HG02973 (cell line): ENCODE measurements around the gene CDC20.

ENCODE experiments used
- ATAC-seq: cut with Tn5 transposase; IDR thresholded peaks from one replicate; pipeline ENCODE4 v1.9.1; 2021; ENCODE audit warnings: moderate library complexity; ENCODE audit not compliant: unreplicated experiment

The CDC20 gene

DNA sequence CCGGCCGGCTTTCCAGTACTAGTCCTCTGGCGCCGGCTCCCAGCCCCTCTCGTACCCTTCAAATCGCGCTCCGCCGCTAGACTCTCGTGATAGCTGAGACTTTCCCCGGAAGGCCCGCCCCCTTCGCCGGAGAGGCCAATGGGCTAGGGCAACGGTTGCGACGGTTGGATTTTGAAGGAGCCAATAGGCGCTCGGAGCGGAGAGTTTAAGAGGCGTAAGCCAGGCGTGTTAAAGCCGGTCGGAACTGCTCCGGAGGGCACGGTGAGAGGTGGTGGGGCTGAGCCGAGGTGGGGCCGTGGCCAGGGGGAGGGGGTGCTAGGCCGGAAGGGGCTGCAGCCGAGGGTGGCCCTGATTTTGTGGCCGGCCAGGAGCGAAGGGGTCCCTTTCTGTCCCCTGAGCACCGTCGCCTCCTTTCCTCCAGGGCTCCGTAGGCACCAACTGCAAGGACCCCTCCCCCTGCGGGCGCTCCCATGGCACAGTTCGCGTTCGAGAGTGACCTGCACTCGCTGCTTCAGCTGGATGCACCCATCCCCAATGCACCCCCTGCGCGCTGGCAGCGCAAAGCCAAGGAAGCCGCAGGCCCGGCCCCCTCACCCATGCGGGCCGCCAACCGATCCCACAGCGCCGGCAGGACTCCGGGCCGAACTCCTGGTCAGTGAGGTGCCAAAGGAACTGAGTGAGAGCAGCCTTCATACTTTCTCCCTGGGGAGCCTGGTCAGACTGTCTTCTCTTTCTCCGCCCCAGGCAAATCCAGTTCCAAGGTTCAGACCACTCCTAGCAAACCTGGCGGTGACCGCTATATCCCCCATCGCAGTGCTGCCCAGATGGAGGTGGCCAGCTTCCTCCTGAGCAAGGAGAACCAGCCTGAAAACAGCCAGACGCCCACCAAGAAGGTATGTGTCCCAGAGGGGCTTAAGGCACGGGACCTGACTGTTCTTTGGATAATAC, at the start of gene CDC20:
TSS of gene CDC20 (plus strand) at position 236 of the 948 bp plus-strand sequence. CDS start at position 471, 235 bp downstream.
- ATAC-seq, result peak; percentile 85

DNA sequence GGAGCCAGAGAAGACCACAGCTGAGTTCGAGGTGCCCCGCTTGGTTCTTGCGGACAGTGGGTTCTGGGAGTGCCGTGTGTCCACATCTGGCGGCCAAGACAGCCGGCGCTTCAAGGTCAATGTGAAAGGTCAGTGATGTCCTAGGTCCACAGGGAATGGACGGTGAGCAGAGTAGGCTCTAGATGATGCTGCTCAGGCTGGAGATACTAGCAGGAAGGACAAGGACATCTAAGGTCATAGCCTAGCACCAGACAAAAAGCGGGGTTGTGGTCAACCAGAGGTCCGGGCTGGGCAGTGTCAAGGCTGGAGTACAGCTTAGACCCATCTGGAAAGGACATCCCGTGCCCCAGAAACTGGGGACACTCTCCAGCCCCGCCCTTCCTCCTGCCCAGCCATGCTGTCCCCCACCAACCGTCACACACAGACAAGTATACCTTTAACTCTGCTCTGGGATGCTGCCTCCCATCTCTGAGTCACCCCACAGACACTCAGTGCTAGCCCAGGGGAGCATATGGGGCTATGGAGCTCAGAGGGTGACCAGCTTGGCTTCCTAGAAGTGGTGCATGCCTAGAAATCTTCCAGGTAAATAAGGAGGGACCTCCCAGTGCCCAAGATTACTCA, 49.3 kb upstream of the CDC20 start:
- ATAC-seq, result no peak

DNA sequence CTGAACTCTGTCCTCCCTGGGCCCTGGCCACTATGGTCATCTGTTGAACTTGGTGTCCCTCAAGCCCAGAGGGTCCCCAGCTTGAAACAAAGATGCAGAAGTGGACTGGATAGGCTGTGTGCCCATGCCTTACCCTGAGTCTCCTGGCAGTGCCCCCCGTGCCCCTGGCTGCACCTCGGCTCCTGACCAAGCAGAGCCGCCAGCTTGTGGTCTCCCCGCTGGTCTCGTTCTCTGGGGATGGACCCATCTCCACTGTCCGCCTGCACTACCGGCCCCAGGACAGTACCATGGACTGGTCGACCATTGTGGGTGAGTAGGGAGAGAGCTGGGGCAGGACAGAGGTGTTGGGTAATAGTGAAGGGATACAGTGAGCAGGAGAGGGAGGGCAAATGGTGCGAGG, 47.3 kb upstream of the CDC20 start:
- no peak for ATAC-seq

DNA sequence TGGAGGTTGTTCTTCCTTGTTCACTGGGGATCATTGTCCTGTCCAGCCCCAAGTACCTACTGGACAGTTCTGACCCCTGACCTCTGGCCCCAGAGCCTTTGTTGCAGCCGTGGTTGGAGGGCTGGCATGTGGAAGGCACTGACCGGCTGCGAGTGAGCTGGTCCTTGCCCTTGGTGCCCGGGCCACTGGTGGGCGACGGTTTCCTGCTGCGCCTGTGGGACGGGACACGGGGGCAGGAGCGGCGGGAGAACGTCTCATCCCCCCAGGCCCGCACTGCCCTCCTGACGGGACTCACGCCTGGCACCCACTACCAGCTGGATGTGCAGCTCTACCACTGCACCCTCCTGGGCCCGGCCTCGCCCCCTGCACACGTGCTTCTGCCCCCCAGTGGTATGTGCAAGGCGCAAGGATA, 46.6 kb upstream of the CDC20 start:
- ATAC-seq, result no peak

DNA sequence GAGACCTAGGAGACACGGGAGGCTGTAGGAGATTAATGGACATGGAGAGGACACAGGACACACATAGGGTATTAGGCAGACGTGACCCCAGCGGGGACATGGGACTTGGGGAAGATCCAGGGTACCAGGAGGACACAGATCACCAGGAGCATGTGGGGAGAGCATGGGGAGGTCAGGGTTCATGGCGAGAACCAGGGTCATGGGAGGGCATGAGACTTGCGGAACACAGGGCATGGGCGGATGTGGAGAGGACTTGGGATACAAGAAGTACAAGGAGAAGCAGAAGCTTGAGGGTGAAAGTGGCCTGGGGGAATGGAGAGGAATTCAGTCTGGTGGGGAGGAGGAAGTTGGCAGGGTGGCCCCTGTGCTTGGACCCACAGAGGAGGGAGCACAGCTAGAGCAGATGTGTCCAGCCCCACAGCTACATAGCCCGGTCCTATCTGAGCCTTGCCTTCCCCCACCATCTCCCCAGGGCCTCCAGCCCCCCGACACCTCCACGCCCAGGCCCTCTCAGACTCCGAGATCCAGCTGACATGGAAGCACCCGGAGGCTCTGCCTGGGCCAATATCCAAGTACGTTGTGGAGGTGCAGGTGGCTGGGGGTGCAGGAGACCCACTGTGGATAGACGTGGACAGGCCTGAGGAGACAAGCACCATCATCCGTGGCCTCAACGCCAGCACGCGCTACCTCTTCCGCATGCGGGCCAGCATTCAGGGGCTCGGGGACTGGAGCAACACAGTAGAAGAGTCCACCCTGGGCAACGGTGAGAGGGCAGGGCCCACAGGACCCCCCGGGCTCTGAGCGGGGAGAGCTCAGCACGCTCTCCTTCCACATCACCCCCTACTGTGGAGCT, 45.9 kb upstream of the CDC20 start:
- no peak for ATAC-seq

DNA sequence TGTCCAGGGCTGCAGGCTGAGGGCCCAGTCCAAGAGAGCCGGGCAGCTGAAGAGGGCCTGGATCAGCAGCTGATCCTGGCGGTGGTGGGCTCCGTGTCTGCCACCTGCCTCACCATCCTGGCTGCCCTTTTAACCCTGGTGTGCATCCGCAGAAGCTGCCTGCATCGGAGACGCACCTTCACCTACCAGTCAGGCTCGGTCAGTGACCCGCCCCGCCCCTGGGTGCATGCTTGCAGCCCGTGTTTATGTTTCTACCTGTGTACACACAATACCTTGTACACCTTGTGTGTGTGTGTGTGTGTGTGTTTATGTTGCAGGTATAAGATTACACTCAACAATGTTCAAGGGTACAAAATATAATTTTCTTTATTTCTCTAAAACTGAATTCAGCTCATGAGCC, 45.0 kb upstream of the CDC20 start:
- ATAC-seq, result no peak

DNA sequence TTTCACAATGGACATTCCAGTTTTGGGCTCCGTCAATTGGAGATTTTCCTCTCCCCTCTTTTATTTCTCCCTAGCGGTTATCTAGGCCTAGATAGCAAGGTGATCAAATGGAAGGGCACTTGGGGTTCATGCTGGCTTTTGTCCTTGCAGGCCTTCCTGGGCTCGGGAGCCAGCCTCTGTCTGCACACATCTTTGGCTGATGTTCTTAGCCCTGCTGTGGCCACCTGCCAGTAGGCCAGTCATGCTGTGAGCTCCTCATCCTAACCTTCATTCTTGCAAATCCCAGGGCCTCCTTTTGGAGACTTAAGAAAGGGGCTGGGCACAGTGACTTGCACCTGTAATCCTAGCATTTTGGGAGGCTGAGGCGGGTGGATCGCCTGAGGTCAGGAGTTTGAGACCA, 44.5 kb upstream of the CDC20 start:
- ATAC-seq, result no peak

DNA sequence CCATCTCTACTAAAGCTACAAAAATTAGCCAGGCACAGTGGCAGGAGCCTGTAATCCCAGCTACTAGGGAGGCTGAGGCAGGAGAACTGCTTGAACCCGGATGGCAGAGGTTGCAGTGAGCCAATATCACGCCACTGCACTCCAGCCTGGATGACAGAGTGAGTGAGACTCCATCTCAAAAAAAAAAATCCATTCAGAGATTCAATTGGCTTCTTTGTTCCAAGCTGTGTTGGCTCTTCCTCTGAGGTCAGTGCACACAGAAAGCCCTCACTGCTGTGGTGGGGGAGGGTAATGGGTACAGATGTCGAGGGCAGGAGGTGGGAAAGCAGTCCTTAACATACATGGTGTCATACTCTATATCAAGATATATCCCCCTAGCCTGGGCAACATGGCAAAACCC, 43.3 kb upstream of the CDC20 start:
- ATAC-seq, result no peak

DNA sequence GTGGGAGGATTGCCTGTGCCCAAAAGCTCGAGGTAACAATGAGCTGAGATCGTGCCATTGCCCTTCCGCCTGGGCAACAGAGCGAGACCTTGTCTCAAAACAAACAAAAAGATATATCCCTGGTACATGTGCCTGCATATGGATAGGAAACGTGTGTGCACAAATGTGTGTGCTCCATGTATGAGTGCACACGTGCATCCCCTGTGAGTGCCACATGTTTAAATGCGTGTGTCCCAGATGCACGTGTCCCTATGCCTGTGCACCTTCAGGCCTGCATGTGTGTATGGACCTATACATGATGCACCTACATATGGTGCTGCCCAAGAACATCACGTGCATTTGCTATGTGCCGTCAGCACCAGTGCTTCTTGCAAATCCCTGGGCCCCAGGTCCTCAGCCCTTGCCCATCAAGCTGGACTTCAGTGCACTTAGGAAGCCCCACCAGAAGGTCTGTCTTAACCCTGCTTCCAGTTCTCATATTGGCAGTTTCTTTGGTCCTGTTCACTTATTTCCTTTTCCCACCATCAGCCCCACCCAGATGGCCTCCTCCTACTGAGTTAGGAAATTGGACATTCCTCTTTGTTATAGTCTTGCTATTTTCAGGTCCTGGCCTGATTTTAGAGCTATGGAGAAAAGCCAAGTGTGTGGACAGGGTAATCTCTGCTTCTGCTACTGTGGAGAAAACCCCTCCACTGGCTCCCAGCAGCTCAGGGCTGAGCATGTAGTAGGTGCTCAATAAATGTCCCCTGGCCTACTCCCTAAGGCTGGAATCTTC, 42.6 kb upstream of the CDC20 start:
- ATAC-seq, result no peak

DNA sequence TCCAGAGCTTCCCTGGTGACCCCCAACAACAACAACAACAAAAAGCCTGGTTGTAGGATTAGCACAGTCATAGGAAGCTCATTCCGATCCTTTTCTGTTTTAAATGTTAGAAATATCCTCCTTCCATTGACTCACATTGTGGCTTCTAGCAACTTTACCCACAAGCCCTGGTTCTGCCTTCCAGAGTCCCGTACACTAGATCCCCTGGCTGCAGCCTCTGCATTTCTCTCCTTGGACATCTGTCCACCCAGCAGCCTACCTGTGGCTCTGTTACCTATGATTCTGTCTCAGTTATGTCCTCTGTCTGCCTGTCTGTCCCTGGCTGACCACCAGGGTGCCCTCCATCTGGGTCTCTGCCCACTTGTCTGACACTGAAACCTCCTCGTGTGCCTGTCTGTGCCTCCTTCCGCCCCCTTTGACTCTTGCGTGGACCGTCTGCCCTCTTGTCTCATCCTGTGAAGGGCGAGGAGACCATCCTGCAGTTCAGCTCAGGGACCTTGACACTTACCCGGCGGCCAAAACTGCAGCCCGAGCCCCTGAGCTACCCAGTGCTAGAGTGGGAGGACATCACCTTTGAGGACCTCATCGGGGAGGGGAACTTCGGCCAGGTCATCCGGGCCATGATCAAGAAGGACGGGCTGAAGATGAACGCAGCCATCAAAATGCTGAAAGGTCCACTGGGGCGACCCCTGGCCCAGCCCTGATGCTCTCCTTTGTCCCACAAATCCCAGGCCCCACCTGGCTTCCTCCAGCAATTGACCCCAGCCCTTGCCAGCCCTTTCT, 41.9 kb upstream of the CDC20 start:
- ATAC-seq, result no peak

DNA sequence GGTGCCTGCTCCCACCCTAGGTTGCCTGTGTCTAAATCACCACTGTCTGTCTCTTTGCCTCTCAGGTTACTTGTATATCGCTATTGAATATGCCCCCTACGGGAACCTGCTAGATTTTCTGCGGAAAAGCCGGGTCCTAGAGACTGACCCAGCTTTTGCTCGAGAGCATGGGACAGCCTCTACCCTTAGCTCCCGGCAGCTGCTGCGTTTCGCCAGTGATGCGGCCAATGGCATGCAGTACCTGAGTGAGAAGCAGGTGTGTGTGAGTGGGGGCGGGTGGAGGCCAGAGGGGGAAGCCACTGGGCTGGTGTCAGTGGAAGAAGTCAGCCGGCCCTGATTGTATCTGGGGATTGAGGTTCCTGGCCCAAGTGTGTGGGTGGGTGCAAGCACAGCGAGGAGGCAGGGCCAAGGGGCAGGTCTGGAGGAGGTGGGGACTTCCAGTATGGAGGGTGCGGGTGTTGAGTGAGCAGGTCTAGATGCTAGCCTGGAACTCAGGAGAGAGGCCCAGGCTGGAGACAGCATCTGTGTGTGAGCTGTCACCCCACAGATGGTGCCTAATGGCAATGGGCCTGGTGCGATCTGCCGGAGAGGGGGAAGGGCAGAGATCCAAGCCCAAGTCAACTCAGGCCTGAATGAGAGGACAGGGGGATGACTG, 40.8 kb upstream of the CDC20 start:
- ATAC-seq, result no peak

DNA sequence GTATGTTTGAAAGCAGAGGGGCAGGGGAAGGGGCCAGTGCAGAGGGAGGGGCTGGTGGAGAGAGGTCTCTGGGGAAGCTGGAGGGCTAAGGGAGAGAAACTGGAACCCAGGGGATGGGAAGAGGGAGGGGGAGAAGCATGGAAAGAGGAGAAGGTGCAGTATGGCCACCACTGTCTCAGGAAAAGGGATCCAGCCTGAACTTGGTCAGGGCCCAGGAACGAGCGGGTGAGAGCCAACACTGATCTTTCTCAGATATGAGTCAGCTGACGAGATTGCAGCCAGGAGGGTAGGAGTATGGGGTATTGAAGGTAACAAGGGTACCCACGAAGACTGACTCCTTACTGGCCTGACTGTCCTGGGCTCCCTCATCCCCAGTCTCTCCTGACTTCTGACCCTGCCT, 40.0 kb upstream of the CDC20 start:
- no peak for ATAC-seq

DNA sequence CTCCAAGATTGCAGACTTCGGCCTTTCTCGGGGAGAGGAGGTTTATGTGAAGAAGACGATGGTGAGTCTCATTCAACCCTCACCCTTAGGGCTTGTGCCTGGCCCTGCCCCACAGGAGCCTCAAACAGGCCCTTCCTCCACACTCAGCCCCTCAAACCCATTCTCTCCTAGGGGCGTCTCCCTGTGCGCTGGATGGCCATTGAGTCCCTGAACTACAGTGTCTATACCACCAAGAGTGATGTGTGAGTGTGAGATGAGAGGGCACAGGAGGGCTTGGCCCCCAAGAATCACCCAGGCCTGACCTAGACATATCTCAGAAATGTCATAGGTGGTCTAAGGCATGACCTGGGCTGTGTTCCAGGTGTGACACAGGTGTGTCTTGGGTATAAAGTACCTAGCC, 39.5 kb upstream of the CDC20 start:
- ATAC-seq, result no peak

DNA sequence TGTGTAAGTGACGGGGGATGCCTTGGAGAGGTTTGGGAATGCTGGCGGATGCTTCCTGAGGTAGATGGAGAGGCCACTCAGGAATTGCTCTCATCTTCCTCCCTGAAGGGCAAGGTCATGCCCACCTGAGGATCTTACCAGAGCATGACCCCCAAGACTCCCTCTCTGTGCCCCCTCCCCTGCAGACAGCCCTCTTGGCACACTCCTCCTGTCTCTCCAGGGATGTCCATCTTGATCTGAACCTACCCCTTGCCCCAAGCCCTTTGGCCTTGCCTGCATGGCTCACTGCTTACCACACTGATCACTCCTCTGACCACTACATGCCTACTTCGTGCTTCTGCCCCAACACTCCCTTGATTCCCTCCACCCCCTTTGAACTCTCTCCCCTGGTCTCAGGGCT, 39.0 kb upstream of the CDC20 start:
- ATAC-seq, result no peak

DNA sequence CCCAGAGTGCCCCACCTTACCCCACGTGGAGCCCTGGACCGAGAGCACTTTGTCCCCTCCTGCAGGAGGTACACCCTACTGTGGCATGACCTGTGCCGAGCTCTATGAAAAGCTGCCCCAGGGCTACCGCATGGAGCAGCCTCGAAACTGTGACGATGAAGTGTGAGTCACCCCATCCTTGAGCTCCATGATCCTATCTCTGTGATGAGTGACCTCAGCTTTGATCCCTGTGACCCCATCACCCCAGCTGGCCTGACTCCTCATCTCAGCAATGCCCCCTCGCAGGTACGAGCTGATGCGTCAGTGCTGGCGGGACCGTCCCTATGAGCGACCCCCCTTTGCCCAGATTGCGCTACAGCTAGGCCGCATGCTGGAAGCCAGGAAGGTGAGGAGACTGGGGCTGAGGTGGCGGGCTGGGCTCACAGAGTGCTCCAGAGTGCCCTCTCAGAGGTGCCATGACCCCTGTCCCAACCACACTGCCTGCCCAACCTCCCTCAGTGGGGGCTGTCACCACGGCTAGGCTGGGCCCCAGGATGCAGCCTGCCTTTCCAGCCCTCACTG, 37.4 kb upstream of the CDC20 start:
- no peak for ATAC-seq

DNA sequence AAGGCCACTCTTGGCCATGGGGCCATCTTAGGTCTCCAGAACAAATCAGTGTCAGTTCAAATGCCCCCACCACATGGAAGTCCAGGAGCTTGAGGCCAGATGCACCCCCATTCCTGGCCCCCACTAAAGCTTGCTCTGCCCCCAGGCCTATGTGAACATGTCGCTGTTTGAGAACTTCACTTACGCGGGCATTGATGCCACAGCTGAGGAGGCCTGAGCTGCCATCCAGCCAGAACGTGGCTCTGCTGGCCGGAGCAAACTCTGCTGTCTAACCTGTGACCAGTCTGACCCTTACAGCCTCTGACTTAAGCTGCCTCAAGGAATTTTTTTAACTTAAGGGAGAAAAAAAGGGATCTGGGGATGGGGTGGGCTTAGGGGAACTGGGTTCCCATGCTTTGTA, 36.3 kb upstream of the CDC20 start:
- no peak for ATAC-seq

DNA sequence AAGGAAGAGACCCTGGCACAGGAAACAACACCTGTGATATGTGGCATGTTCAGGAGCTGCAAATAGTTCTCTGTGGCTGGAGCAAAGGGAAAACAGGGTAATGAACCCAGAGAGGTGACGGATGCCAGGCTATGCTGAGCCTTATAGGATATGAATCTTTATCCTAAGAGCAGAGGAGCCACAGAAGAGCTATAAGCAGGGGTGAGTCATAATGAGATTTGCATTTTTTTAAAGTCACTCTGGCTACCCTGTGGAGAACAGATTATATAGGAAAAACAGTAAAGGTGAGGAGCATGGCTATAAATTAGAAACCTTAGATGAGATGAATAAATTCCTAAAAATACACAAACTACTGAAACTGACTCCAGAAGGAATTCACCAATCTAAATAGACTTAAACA, 34.0 kb upstream of the CDC20 start:
- no peak for ATAC-seq

DNA sequence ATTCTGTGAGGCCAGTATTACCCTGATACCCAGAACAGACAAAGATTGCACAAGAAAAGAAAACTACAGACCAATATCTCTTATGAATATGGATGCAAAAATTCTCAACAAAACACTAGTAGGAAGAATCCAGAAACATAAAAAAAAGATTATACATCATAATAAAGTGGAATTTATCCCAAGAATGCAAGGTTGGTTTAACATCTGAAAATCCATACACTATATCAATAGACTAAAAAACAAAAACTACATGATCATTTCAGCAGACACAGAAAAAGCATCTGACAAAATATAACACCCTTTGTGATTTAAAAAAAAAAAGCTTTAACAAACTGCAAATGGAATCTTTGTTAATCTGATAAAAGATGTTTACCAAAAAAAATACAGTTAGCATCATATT, 33.4 kb upstream of the CDC20 start:
- ATAC-seq, result no peak
